ENCODE results near the gene ZNF264.

- TF ChIP-seq POLR2A (IDR thresholded peaks at IDR 0.05) (no peak), CTCF (IDR thresholded peaks at IDR 0.05) (no peak)
Observed at GRCh38 chr19:57165846-57166245, 25.5 kb upstream of the ZNF264 start.
